Measurements from ENCODE around the gene GPR148.
A peak's percentile ranks its signal among the peaks of the same experiment; 100 is the strongest.

GPR148 gene

GRCh38 chr2:130776550-130776949 lies 47.7 kb downstream of the GPR148 start:
- FAIRE-seq = peak; percentile 93

GRCh38 chr2:130778781-130779180 lies 49.9 kb downstream of the GPR148 start:
- no peak for FAIRE-seq

All from islet of Langerhans (tissue), 1 donor.